Uterus (tissue), 4 donors: ENCODE results near the gene FKBP2. TPM values are rescaled to one million over a fixed set of nuclear protein-coding genes. Genes with fewer than 3 reads are reported as not detected.
"Not testable (repeated sequence)": the region's sequence is repeated elsewhere in the genome, so short reads cannot be mapped to it uniquely, and the experiment has no call there.

Source experiments
- DNase-seq, 2 donors: peaks; one replicate each; pipeline ENCODE4 v3.0.0-alpha.2; 2019 to 2020
- H3K27ac ChIP-seq, 2 donors: fragments of 200-600 bp; sonication (generic); 1 replicate in 1 of 2; 2 replicates in 1 of 2; pipeline ENCODE4 v1.5.1; 2016 to 2018
- H3K27me3 ChIP-seq, 2 donors: fragments of 200-600 bp; sonication (generic); one replicate each; pipeline ENCODE4 v1.5.1; 2018 to 2019; ENCODE audit warnings: control low read depth in 1 of 2
- H3K36me3 ChIP-seq, 2 donors: fragments of 200-600 bp; sonication (generic); one replicate each; pipeline ENCODE4 v1.5.1; 2019; ENCODE audit warnings: control low read depth in 1 of 2
- H3K4me1 ChIP-seq, 2 donors: fragments of 200-600 bp; sonication (generic); one replicate each; pipeline ENCODE4 v1.5.1; 2018 to 2019; ENCODE audit warnings: control low read depth in 1 of 2
- H3K4me3 ChIP-seq, 2 donors: fragments of 200-600 bp; sonication (generic); 1 replicate in 1 of 2; 2 replicates in 1 of 2; pipeline ENCODE4 v1.5.1; 2018 to 2019; ENCODE audit warnings: mild to moderate bottlenecking in 1 of 2
- H3K9me3 ChIP-seq, 2 donors: fragments of 200-600 bp; sonication (generic); one replicate each; pipeline ENCODE4 v1.5.1; 2019; ENCODE audit warnings: control low read depth in 1 of 2
- CTCF ChIP-seq, 4 experiments: fragments of 200-600 bp in 2 of 4; fragments of 450-650 bp in 2 of 4; sonication (generic) in 2 of 4; IDR thresholded peaks; one replicate each; pipeline ENCODE4 v1.5.1; 2016 to 2019; ENCODE audit warnings: antibody characterized with exemption in 4 of 4, mild to moderate bottlenecking in 2 of 4, moderate library complexity in 1 of 4
- POLR2A ChIP-seq, 2 donors: fragments of 450-650 bp; IDR thresholded peaks; one replicate each; pipeline ENCODE4 v1.6.1; 2016; ENCODE audit warnings: antibody characterized with exemption in 2 of 2, mild to moderate bottlenecking in 1 of 2, moderate library complexity in 1 of 2
- intact Hi-C: fragments of 100-400 bp; cut with DNase I; formaldehyde crosslinking; loops from one replicate; pipeline ENCODE4 v1.15.1; 2023; ENCODE audit warnings: low total_unique reads
- total RNA-seq, 4 donors: library from RNA; depleted of rRNA in 3 of 4; stranded (reverse); fragments of >200 nt in 3 of 4; gene quantifications; one replicate each; pipeline versions ENCODE4 v1.1.0 to v1.2.4, GENCODE V29; 2014 to 2023
- donor health status: DM: yes; HTN: yes; CAD: no.

The FKBP2 gene
- total RNA-seq, 4 donors from 2014 or later: 22.3 to 74.0 (median 37.7) TPM

DNA sequence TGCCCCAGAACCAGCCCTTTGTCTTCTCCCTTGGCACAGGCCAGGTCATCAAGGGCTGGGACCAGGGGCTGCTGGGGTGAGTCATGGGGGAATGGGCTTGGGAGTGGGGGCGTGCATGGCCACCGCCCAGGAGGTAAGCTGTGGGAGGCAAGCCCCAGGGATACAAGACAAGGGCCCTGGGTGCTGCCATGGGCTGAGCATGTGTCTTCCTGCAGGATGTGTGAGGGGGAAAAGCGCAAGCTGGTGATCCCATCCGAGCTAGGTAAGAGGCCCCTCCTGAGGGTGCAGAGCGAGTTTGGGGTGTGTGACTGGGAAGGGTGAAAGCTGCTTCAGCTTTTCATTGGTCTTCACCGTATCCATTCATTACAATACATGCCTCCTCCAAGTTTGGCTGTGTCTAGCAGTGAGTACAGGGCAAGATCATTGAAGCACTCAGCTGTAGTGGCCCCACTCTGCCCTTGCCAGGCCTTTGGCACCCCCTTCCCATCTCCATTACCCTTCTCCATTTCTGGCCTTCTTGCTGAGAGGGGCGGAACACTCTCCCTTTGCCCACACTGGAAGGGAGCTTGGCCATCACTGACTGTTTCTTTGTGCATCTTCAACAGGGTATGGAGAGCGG lies 2.5 kb downstream of the FKBP2 start:
- Histone ChIP-seq H3K4me1 (peaks cover 0 to 14% of the 10 kb centered on the region in 2 donors), H3K27ac (no peak overlapping the region), H3K9me3 (no peaks in the 10 kb centered on the region), H3K36me3 (no peaks in the 10 kb centered on the region), H3K27me3 (no peaks in the 10 kb centered on the region), H3K4me3 (no peak overlapping the region)
- no peak for TF ChIP-seq POLR2A (IDR thresholded peaks at IDR 0.05)
- TF ChIP-seq CTCF (IDR thresholded peaks at IDR 0.05): no peak
- intact Hi-C loops: no loop called here
- no peak for DNase-seq

DNA sequence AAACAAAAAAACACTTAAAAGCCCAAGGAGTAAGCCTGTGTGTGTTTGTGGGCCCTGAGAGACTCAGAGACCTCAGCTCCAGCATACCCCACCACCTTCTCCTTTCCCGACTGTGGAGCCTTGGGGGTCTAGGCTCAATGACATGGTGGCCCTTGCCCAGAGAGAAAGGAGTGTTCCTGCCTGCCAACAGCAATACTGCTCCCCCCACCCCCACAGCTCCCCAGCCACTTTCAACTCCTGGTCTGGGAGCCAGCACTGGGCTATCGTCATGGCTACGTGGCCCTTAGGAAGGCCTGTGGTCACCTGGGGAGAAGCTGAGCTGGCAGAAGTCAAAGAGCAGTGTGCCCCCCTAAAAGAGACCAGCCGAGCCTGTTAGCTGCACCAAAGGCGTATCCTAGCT lies 3.2 kb downstream of the FKBP2 start:
- no peaks in the 10 kb centered on the region for H3K9me3 ChIP-seq
- H3K4me1 ChIP-seq: peaks cover 0 to 14% of the 10 kb centered on the region in 2 donors
- intact Hi-C loops: no loop called here
- TF ChIP-seq POLR2A (IDR thresholded peaks at IDR 0.05) (no peak), CTCF (IDR thresholded peaks at IDR 0.05) (no peak)
- H3K36me3 ChIP-seq: no peaks in the 10 kb centered on the region
- no peak overlapping the region for H3K27ac ChIP-seq
- no peak overlapping the region for H3K4me3 ChIP-seq
- DNase-seq: no peak
- no peaks in the 10 kb centered on the region for H3K27me3 ChIP-seq

GRCh38 chr11:64244966-64245365 lies 4.1 kb downstream of the FKBP2 start:
- peak overlapping the region in 1 of 2 donors; percentile 60 for H3K4me3 ChIP-seq
- no peaks in the 10 kb centered on the region for H3K9me3 ChIP-seq
- H3K27ac ChIP-seq: peak overlapping the region; percentile 79 to 80
- no peaks in the 10 kb centered on the region for H3K27me3 ChIP-seq
- H3K36me3 ChIP-seq: no peaks in the 10 kb centered on the region
- H3K4me1 ChIP-seq: peaks cover 0 to 14% of the 10 kb centered on the region in 2 donors
- intact Hi-C loops: no loop called here
- TF ChIP-seq CTCF (IDR thresholded peaks at IDR 0.05) (no peak), POLR2A (IDR thresholded peaks at IDR 0.05) (no peak)
- no peak for DNase-seq

- Histone ChIP-seq H3K9me3 (no peaks in the 10 kb centered on the region), H3K27me3 (no peaks in the 10 kb centered on the region), H3K4me1 (peaks cover 0 to 14% of the 10 kb centered on the region in 2 donors), H3K4me3 (peak overlapping the region; percentile 52 to 60), H3K27ac (peak overlapping the region; percentile 79 to 80), H3K36me3 (no peaks in the 10 kb centered on the region)
- intact Hi-C loops: no loop called here
- TF ChIP-seq CTCF (IDR thresholded peaks at IDR 0.05): no peak
- no peak for TF ChIP-seq POLR2A (IDR thresholded peaks at IDR 0.05)
- DNase-seq: peak in 1 of 2 donors; percentile 60
Measured at GRCh38 chr11:64245401-64245796, 4.5 kb downstream of the FKBP2 start.

GRCh38 chr11:64245797-64246620 lies 5.1 kb downstream of the FKBP2 start:
- Histone ChIP-seq H3K4me1 (peaks cover 0 to 17% of the 10 kb centered on the region in 2 donors), H3K4me3 (peak overlapping the region; percentile 52 to 60), H3K9me3 (no peaks in the 10 kb centered on the region), H3K36me3 (no peaks in the 10 kb centered on the region), H3K27me3 (no peaks in the 10 kb centered on the region), H3K27ac (peak overlapping the region; percentile 79 to 80)
- intact Hi-C loops: no loop called here
- TF ChIP-seq CTCF (IDR thresholded peaks at IDR 0.05): no peak
- TF ChIP-seq POLR2A (IDR thresholded peaks at IDR 0.05): no peak
- peak; percentile 73 to 75 for DNase-seq

- H3K9me3 ChIP-seq, DNase-seq, H3K27me3 ChIP-seq, H3K36me3 ChIP-seq, intact Hi-C loops: not testable (repeated sequence)
- H3K4me1 ChIP-seq: peaks cover 0 to 18% of the 10 kb centered on the region in 2 donors
- peak overlapping the region; percentile 79 to 80 for H3K27ac ChIP-seq
- peak overlapping the region; percentile 52 to 60 for H3K4me3 ChIP-seq
Measured at GRCh38 chr11:64246621-64246870, 5.7 kb downstream of the FKBP2 start.
